Pulmonary artery endothelial cell (primary cell): ENCODE data around the gene APMAP. TPM values are rescaled to one million over a fixed set of nuclear protein-coding genes. Genes with fewer than 3 reads are reported as not detected.
"Not testable (repeated sequence)": the region's sequence is repeated elsewhere in the genome, so short reads cannot be mapped to it uniquely, and the experiment has no call there.

ENCODE experiments used
- DNase-seq: peaks from one replicate; pipeline ENCODE4 v3.0.0-alpha.2; 2011; ENCODE audit warnings: low read depth, low spot score
- total RNA-seq: library from RNA; depleted of rRNA; stranded (reverse); fragments of >200 nt; gene quantifications from 2 replicates; pipeline ENCODE4 v1.2.3, GENCODE V29; 2014

Gene APMAP
- total RNA-seq, 1 donor from 2014 or later: 134 TPM

DNA sequence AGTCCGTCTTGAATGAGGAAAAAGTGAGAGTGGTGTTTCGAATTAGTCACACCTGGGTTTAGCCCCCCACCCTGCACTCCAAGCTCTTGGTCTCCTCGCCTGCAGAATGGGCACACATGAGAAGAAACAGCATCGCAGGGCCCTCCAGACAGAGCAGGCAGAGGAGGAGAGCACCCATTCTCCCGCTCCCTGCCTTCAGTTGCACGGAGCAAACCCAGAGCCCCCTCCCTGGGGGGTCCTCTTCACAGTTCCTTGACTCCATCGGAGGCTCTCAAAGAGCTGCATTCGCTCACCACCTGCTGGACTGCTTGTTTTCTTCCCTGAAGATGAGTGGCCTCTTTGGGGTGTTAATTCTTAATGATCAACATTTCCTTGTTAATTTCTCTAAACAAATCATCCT, 38.4 kb downstream of the APMAP start:
- no peak for DNase-seq

DNA sequence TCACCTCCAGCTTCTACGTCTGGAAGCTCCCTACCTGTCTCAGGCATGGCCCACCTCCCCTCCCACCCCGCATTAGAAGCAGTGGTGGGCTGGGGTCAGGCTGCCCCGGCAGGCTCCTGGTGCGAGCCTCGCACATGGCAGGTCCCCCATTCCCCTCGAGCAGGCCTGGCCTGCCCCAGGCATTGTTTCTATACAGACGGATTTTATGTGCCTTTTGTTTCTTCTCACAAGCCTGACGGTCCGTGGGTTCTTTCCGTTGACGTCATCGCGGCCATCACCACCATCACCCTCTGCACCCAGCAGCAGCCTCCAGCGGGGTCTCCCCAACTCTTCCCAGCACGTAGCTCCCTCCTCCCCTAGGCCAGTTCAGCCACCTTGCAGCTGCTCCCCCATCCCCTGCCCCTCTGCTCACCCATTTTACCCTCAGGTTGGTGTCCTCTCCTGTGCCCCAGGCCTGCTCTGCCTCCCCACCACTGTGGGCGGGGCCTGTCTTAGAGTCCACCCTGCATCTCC, 38.9 kb downstream of the APMAP start:
- DNase-seq: no peak

DNA sequence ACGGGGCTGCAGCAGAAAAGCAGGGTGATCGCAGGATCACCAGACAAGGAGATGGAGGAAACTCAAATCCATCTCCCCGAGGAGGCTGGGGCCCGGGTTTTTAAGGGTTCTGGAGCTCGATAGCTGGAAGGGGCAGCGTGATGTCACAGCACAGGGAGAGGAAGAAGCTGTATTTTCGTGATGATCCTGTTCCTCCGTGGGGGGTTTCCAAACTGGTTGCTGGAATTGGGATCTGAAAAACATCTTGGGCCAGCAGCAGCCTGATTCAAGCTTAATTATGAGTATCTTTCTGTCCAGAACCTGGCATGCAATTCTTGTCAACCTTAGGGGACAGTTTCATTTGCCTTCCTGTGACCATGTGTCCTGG, 39.4 kb downstream of the APMAP start:
- DNase-seq: no peak

DNA sequence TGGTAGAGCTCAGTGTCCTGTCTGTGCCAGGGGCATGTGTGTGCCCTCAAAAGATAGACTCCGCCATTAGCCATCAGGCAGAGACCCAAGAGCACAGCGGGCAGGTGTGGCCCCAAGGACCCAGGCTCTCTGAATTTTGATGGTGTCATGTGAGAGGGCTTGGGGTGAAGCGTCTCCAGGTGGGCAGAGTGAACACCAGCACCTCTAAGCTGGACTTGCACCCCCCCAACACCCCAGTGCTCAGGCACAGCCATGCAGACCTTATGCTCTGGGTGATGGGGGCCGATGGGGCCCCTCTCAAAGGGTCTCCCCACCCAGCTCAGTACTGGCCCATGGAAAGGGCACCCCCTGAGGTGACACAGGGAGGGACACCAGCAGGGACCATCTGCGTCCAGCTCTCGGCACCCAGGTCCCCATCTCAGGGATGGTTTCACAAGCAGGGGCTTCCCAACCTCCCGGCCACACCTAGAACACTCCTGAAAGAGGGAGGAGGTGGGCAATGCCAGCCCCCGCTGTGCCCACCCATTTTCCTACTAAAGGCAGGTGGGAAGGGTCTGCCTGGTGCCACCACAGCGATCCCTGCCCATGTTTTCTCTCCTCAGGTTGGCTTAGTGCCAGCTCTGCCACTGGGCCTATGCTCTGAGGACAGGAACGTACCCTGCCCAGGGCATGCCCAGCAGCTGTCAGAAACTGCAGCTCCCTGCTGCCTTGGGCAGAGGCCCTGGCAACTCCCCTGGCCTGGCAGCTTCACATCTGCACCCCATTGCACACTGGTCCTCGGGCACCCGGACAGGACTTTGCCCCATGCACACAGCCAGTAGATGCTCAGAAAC, 40.0 kb downstream of the APMAP start:
- no peak for DNase-seq

- no peak for DNase-seq
Observed at GRCh38 chr20:24951536-24952083, 40.9 kb downstream of the APMAP start.

- no peak for DNase-seq
Observed at GRCh38 chr20:24950836-24951525, 41.6 kb downstream of the APMAP start.

DNA sequence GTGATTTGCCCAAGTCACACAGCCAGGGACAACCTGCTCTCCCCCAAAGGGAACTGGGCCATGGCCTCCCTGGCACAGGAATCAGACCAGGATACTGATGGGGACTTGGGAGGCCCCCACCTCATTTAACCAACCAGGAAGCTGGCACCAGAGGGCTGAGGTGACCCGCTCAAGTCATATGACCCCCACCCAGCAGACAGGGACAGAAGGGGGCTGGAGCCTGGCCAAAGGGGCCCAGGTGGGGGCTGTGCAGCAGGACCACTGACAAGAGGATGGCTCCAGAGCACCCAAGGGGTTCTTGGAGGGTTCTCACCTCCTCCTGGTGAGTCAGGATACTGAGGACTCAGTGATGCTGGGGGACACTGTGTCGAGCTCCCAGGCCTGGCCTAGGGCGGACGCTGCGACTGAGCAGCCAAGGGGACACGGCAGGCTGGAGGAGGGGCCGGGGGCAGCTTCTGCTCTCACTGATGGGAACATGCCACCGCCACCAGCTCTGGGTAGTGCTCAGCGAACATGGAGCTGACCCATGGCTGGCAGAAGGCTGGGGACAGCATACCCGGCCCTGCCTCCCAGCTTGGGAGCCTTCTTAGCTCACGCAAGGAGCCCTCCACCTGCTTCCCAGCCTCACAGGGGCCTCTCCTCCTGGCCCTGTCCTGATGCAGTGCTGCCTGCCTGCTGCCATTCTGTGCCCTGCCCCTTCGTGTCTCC, 42.3 kb downstream of the APMAP start:
- no peak for DNase-seq

DNA sequence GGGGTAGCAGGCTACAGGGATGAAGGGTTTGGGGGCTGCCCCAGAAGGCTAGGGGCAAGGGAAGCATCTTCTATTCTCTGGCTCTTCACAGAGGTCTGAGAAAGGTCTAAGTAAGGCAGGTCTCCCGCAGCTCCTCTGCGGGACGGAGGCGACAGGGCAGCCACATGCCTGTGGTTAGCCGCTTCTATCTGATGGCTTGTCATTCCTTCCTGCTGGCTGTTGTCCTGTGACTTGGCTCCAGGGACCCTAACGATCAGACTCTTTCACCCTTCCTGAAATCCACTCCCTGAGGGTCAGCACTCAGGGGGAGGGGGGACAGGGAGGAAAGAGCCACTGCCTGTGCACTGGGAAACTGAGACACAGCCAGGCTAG, 42.8 kb downstream of the APMAP start:
- DNase-seq: no peak

DNA sequence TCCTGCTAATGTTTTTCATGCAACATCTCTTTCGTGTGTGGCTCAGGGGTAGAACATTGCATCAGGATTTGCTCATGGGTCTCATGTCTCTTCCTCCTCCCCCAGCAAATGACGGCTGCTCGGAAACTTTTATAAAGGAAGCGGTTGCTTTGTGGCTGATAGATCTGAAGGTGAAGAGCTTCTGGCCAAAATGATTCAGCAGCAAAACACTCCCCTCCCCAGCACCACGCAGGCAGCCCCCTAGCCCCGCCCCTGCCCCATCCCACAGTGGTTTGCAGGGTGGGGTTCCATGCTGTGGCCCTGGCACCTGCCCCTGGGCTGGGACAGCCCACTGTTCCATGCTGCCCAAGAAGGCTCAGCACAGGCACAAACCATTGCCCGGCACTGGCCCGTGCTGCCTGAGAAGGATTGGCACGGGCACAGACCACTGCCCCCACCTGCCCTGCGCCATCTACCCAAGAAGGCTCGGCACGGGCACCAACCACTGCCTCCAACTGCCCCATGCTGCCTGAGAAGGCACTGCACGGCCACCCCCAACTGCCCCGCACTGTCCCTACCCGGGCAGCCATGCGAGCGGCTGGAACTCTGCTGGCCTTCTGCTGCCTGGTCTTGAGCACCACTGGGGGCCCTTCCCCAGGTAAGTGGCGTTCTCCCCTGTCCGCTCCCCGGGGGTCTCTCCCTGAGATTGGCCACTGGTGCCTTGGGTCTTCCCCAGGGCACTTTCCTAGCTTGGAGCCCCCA, 43.4 kb downstream of the APMAP start, which contains the start of gene CST7:
Gene CST7 (plus strand): TSS at position 331 of the 741 bp plus-strand sequence. CDS start 237 bp downstream, at position 568.
- no peak for DNase-seq

DNA sequence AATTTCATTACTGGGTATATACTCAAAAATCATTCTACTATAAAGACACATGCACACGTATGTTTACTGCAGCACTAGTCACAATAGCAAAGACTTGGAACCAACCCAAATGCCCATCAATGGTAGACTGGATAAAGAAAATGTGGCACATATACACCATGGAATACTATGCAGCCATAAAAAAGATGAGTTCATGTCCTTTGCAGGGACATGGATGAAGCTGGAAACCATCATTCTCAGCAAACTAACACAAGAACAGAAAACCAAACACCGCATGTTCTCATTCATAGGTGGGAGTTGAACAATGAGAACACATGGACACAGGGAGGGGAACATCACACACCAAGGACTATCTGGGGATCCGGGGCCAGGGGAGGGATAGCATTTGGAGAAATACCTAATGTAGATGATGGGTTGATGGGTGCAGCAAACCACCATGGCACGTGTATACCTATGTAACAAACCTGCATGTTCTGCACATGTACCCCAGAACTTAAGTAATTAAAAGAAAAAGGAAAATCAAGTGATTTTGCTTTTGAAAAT, 44.1 kb downstream of the APMAP start:
- not testable (repeated sequence) for DNase-seq

DNA sequence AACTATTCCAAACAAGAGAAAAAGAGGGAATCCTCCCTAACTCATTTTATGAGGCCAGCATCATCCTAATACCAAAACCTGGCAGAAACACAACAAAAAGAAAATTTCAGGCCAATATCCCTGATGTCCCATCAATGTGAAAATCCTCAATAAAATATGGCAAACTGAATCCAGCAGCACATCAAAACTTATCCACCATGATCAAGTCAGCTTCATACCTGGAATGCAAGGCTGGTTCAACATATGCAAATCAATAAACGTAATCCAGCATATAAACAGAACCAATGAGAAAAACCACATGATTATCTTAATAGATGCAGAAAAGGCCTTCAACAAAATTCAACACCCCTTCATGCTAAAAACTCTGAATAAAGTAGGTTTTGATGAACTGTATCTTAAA, 46.2 kb downstream of the APMAP start:
- DNase-seq: not testable (repeated sequence)

- no peak for DNase-seq
Observed at GRCh38 chr20:24943731-24944130, 48.8 kb downstream of the APMAP start.

- no peak for DNase-seq
Observed at GRCh38 chr20:24943196-24943595, 49.4 kb downstream of the APMAP start.

DNA sequence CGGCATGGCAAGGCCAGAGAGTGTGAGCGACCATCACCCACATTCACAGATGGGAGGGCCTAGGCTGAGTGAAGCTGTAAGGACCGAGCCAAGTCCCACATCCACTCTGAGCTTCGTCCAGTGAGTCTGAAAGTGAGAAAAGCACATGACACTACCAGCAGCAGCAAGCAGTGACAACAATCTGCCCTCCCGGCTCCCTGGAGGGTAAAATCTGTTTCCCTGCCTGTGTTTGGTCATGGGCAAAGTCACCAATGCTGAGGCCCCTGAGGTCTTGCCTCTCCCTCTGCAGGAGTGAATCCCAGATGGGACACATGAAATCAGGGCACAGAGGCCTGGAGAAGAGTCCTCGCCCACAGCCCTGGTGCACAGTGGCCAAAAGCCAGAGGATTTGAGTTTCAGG, 49.9 kb downstream of the APMAP start:
- DNase-seq: no peak

DNA sequence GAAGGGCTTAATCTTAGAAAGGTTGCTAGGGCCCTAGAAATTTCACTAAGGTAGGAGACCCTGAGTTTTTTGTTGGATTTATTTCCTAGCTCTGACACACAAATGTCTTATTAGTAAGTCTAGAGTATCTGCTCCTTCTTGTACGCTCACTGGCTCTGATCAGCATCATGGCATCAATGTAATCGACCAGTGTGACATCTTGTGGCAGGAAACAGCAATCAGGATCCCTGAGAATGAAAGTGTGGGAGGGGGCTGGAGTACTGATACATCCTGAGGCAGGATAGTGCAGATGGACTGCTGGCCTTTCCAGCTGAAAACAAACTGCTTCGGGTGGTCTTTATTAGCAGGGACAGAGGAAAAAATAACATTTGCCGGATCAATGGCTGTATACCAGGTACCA, 53.5 kb downstream of the APMAP start:
- DNase-seq: no peak

DNA sequence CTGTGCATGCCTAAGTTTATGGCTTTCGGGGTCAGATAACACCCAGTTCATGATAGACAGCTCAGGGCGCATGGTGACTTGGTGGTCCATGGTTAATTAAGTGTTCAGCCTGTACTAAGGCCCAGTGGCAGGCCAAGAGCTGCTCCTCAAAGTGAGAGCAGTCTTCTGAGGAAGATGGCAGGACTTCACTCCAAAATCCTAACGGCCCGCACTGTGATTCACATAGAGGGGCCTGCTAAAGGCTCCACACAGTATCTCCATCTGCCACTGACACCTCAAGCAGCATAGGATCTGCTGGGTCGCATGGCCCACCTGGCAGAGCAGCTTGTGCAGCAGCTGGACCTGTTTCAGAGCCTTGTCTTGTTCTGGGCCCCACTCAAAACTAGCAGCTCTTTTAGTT, 54.1 kb downstream of the APMAP start:
- DNase-seq: no peak

DNA sequence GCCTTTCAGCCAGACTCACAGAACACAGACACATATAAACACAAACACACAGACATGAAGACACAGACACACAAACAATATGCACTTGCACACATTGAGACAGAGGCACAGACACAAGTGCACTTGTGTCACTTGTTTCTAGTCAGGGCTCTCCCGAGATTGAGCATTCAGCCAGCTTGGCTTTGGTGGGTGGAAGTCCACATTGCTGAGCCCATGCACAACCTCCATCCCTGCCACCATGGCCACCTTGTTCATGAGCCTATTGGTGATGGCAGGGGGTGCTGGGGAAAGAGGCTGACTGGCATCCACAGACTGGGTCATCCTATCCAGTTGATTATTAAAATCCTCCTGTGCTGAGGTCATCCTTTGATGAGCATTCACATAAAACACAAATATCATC, 55.0 kb downstream of the APMAP start:
- DNase-seq: no peak

GRCh38 chr20:24936526-24937407, 55.8 kb downstream of the APMAP start:
- DNase-seq: no peak

DNA sequence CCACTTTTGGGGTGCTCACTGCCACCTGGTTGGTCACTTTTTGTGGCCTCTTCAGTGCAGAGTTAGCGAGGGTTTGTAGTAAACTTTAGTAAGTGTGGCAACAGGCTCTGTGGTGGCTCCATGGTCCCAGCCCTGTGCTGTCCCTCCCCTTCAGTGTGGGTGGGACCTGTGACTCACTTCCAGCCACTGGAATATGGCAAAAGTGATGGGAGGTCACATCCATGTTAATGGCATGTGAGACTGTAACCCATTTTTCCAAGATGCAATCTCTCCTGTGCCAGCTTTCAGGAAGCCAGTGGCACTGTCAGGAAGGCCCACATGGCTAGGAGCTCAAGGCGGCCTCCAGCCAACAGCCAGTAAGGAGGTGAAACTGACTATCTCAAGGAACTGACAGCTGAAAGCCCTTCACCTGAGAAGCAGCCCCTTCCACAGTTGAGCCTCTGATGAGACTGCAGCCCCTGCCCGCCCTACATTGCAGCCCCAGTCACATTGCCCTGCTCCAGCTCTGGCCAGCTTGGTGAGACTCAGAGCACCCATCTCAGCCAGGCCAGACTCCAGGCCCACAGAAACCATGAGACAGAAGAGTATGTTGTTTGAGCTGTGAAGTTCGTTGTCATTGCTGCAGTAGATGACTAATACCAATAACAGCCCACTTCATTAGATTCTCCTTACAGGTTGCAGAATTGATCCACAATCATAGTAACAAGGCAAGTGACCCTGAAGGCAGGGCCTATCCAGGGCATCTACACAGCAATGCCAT, 56.6 kb downstream of the APMAP start:
- DNase-seq: no peak
